NCI-H2029 (cell line): ENCODE data around the gene CBFB.
"Not testable (repeated sequence)": the region's sequence is repeated elsewhere in the genome, so short reads cannot be mapped to it uniquely, and the experiment has no call there.

Experiments
- DNase-seq: peaks from one replicate; lab custom pipeline; 2025; lab: John Stamatoyannopoulos, UW

Gene CBFB

DNA sequence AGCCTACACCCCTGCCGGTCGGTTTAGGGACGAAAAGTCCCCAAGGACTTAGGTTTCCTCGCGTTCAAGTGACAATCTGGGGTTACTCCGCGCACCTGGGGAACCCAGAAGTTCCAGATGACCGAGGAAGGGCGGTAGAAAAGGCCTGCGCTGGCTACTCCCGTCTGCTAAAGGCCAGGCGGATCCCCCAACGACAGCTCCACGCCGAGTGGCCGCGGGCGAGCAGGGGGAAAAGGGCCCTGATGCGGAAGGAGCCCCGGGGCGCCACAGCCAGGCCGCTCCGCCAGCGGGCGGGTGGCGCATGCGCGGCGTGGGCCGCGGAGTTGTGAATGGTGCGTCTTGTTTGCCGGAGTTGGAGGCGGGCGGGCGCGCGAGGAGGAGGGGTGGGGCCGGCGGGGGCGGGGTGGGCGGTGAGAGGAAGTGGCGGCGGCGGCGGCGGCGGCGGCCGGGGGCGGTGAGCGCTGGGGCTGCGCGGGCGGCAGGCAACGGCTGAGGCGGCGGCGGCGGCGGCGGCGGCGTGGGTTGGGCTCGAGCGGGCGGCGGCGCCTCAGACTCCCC, at the start of gene CBFB:
TSS of gene CBFB (plus strand) at position 454 of the 558 bp plus-strand sequence. CDS start 259 bp downstream, outside the sequence.
- peak; percentile 60 for DNase-seq

DNA sequence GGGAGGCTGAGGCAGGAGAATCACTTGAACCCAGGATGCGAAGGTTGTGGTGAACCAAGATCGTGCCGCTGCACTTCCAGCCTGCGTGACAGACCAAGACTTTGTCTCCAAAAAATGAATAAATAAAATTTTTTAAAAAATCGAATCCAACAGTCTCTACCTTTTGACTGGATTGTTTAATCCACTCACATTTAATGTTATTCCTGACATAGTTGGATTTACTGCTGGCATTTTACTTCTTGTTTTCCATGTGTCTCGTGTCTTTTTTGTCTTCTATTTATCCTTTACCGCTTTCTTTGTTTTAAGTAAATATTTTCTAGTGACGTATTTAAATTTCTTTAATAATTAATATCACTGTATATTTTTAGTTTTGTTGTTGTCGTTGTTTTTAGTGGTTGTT, 45.9 kb upstream of the CBFB start:
- DNase-seq, result no peak

DNA sequence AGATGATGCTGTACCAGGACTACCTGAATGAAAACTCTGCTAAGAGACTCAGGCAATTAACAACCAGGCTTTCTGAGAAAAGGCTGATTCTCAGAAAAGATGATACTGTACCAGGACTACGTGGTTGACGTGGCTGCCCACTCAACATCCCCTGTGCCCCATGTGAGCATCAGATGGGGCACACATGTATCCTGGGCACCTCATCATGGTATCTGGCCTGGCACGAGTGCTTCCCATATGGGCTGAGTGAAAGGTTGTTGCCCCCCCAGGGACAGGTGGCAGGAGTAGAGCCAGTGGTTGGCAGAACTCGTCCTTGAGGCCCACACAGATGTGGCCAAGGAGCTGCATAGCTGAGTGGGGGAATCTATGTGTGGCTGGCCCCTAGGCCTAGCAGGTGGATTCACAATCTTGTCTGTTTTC, 44.0 kb upstream of the CBFB start:
- no peak for DNase-seq

DNA sequence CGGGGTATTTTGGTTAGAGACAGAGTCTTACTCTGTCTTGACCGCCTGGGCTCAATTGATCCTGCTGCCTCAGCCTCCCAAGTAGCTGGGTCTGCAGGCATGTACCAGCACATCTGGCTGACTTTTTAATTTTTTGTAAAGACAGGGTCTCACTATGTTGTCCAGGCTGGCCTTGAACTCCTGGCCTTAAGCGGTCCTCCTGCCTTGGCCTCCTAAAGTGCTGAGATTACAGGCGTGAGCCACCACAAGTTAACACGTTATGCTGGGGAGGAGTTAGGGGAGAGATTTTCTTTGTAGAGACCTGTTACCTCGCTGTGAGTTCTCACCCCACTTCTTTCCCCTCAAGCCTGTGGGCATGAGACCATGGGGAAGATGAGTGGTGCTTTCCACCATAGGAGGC, 42.4 kb upstream of the CBFB start:
- DNase-seq, result no peak

DNA sequence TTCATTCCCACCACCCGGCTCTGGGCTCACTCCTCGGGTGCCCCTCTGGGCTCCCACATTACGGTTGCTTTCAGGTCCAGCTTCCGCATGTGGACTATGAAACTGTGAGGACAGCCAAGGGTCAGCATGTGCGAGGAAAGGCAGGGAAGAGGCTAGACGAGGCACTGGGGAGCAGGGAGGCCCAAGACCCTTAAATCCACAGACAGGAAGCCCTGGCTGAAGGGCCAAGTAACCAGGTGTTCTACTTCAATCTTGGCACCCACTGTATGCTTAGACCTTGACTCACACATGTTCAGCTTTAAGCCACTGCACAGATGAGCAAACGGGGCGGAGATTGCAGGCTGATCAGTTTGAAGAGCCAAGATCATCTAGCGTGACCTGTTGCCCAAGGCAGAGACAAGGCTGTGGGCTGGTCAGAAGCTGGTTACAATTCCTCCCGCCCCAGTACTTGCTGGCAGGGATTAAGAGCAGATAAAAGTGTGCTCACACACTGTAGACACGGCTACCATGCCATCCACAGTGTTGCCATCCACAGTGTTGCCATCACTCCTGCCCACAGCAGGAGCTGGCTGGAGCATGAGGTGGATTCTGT, 40.7 kb upstream of the CBFB start, which contains the start of gene CES4A:
TSS of gene CES4A (plus strand) at position 393 of the 592 bp plus-strand sequence. CDS start at position 577, 184 bp downstream.
- no peak for DNase-seq

DNA sequence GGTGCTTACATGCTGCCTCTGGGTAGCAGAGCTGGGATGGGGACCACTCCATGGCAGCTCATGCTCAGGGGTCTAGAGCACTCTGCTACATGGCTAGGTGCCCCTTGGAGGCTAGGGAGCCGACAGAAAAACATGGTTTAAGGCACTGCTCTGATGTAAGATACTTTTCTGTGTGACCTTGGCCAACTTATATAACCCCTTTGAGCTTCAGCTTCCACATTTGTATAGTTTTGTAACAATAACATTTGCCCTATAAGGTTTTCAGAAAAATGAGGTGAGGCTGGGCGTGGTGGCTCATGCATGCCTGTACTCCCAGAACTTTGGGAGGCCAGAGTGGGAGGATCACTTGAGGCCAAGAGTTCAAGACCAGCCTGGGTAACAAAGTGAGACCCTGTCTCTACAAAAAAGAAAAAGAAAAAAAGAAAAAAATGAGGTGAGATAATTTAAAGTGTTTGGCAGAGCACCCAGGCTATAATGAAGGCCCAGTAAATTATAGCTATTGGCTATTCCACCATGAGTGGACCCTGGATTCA, 37.3 kb upstream of the CBFB start:
- no peak for DNase-seq

DNA sequence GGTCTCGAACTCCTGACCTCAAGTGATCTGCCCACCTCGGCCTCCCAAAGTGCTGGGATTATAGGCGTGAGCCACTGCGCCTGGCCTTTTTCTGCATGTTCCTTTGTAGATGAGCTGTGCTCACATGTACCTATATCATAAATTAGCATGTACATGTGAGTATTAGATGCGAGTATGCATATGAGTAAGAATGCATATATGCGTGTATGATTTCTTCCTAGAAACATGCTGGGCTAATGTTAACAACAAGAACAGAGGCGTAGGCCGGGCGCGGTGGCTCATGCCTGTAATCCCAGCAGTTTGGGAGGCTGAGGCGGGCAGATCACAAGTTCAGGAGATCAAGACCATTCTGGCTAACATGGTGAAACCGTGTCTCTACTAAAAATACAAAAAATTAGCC, 35.4 kb upstream of the CBFB start:
- DNase-seq, result not testable (repeated sequence)

DNA sequence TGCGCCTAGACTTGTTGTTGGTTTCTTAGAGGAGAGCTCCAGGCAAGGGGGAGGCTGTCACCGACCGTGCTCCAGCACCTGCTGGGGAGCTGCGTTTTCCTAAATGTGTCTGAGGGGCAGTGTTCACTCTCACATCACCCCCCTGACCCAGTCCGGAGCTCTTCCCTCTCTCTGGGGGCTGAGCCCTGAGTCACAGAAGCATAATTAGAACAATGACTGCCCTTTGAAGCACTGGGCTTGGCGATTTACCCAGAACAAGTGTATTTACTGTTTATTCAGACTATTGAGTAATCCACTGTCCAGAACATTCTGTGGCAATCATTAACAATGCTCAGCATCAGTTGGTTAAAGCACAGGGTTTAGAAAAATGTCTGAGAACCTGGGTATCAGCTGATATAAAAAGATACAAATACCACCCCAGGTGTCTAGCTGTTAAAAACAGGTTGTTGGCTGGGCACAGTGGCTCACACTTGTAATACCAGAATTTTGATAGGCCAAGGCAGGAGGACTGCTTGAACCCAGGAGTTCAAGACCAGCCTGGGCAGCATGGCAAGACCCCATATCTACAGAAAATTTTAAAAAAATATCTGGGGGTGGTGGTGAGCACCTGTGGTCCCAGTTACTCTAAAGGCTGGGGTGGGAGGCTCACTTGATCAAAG, 32.5 kb upstream of the CBFB start:
- DNase-seq, result no peak

DNA sequence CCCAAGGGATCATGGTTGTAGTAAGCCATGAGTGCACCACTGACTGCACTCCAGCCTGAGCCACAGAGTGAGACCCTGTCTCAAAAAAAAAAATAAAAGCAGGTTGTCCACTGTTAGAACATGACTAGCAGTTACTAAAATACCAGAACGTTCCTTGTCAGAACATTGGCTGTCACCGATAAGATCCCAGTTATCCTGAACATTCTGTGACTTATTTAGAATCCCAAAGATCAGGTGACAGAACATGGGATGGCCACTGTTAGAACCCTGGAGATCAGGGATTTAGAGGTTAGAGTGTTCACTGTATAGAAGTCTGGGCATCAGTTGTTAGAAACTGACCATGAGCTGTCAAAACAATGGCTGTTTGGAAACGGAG, 32.0 kb upstream of the CBFB start:
- DNase-seq, result no peak

DNA sequence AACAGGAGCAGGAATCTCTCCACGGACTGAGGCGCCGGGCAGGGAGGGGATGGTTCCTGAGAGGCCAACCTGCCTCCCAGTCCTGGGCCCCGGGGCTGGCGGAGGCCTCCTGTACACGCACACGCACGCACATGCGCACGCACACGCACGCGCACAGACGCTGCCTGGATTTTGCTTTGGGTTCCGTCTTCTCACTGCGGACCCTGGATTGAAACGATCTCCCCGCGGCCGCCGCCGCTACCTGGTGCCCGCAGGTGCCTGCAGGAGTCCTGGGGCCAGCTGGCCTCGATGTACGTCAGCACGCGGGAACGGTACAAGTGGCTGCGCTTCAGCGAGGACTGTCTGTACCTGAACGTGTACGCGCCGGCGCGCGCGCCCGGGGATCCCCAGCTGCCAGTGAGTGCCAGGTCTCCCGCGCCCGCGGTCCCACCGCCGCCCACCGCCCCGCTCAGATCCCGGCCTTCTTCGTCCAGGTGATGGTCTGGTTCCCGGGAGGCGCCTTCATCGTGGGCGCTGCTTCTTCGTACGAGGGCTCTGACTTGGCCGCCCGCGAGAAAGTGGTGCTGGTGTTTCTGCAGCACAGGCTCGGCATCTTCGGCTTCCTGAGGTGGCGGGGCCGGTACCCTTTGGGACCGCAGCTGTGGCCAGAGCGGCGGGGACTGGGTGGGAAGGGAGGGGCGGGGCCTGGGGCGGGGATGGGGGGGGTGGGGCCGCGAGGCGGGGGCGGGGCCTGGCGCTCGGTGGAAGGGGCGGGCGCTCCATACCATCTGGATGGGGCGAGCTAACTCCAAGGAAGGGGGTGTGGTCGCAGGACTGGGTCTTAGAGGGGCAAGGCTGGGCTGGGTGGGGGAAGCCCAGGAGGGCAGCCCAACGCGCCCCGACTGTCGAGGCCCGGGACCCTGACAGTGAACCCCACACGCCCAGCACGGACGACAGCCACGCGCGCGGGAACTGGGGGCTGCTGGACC, 28.3 kb upstream of the CBFB start:
- DNase-seq, result peak; percentile 21

DNA sequence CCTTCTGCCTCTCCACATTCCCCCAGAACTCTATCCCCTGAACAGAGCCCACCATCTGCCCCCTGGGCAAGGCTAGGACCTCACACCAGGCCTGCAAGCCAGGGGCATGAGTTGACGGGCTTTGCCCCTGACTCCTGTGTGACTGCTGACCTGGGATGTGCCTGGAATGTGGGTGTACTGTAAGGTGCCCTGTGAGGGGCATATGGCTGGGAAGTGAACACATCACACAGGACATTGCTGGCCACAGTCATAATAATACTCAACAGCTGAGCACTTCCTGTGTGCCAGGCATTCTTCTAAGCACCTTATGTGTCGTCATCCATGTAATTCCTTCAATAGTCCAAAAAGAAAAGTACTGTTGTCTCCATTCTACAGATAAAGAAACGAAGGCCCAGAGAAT, 27.2 kb upstream of the CBFB start:
- DNase-seq, result no peak

DNA sequence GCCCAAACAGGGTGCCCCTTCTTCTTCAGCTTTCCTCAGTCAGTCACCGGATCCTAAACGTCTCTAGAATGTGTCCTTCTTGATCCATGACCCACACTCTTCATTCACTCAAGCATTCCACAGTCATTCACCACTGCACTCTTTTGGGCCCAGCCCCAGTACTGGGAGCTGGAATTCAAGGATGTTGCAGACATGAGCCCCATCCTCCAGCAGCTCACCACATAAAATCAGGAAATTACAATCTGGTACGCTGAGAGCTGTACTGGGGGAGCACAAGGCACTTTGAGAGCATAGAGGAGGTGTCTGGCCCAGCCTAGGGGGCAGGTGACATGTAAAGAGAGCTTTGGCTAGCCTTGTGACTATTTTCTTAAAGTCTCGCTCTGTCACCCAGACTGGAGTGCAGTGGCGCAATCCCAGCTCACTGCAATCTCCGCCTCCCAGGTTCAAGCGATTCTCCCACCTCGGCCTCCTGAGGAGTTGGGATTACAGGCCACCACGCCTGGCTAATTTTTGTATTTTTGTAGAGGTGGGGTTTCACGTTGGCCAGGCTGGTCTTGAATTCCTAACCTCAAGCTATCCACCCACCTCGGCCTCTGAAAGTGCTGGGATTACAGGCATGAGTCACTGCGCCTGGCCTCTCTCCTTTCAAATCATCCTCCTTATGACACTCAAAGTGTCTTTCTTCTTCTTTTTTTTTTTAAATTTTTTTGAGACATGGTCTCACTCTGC, 21.9 kb upstream of the CBFB start:
- no peak for DNase-seq

DNA sequence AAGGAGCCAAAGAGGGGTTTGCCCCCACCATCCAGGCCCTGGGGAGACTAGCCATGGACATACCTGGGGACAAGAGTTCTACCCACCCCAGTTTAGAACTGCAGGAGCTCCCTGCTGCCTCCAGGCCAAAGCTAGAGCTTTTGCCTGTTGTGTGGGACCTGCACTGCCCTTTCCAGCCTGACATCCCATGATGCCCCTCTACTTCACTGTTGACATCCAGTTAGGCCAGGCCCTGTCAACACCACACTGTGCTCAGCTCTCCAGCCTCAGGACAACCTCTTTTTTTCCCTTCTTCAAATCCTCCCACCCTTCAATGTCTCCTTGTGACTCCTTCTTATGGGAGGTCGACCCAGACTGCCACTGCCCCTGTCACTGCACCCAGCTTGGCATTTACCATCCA, 19.8 kb upstream of the CBFB start:
- DNase-seq, result no peak

DNA sequence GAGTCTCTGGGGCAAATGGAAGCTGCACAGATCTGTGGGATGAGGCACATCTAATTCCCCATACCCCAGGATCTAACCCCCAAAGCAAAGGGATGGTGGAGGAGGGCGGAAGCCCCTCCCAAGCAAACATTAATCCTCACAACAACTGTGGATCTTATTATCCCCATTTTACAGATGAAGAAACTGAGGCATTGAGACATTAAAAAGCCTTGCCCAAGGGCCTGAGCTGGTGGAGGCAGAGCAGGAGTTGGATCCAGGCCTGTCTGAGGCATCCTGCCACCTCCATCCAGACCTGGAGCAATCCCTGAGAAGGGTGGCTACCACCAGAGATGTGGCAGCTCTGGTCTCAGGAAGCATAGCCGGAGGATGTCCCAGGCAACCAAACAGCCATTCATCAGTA, 17.7 kb upstream of the CBFB start:
- DNase-seq, result no peak

DNA sequence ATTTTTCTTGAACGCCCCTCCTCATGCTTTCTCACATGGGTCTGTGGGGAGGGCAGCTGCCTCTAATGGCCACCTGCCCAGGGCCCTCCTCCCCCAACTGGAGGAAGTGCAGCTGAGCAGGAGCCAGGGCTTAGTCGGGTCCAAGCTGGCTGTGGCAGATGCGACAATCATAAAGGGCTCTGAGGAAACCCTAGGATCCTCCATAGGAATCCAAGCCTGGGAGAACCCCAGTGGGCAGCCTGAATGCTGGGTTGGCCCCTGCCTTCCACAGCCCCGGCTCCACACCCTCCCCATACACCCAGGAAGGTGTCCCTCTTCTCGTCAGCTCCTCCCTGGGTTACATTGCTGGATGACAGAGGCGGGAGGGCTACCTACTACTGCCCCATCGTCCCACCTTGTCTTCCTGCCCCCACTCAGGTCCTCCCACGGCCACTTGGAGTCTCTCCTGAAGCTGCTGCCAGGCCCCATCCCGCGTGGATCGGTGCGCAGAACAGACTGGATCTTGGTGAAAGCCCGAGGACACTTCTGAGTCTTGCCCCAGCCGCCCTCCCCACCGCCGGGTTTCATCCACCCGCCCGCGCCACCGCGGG, 15.6 kb upstream of the CBFB start:
- DNase-seq, result no peak

DNA sequence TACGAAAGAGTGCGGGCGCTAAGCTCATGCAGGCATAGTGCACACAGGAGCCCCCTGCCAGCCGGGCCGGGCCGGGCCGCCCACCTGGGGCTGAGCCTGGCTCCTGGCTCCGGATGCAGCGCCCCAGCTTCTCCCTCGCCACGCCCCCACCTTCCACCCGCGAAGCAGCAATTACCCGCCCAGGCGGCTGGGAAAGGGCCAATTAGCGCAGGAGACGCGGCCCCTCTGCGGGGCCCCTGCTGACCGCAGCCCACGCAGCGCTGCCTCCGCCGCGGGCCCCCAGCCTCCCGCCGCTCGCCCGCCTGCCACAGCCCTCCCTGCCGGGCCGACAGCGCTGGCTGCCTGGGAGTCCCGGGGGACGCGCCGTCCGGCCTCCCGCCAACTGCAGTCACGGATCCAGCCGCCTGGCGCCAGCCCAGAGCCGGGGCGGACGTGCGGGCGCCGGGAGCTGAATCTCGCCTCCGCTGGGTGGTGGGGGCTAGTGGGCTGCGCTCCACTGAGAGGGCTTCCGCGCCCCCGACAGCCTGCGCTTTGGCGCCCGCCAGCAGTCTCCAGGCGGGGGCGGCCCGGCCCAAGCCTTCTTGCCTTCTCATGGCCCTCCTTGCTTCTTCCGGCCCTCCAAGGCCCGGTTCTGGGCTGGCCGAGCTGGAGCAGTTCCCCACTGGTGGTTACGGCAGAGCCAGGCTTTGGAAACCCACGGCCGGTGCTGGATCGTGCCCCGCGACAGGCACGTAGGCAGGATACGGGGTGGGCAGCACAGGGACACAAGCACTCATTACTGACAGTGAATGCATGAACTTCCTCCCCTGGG, 14.9 kb upstream of the CBFB start:
- DNase-seq, result peak; percentile 9

DNA sequence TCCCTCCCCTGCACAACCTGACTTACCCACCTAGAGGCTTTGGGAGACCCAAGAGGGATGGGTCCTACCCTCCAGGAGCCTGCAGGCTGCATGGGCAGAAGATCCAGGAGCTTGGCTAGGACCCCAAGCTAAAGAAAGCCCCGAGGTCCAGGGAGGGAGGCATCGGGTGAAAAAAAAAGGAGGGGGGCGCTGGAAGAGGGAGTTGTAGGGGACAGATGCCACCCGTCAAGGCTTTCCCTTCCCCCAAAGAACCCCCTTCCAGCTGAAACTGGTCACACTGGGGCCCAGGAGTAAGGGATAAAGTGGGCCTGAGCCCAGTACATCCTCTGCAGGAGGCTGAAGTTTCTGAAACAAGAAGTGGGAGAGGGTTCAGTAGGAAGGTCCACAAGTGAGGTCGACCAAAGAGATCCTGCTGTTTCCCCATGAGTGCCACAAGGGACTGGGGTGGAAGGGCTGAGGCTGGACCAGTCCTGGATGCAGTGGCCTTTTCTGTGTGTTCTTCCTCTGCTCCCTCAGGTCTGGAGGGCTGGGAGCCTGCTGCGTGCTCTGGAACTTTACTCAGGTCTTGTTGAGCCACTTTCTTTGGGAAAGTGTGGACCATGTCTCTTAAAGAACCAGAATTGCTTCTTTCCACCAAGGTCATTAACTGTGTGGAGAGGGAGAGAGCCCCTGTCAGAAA, 14.2 kb upstream of the CBFB start:
- no peak for DNase-seq

DNA sequence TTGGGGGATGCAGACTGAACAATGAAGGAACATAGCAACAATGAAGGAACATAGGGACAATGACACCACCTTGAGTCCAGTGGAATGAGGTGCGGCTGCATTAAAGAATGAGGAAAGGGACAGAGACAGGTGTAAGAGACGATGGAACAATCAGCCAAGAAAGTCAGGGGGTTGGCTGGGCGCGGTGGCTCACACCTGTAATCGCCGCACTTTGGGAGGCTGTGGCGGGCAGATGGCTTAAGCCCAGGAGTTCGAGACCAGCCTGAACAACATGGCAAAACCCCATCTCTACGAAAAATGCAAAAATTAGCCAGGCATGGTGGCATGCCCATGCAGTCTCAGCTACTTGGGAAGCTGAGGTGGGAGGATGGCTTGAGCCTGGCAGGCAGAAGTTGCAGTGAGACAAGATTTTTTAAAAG, 13.6 kb upstream of the CBFB start:
- DNase-seq, result no peak

DNA sequence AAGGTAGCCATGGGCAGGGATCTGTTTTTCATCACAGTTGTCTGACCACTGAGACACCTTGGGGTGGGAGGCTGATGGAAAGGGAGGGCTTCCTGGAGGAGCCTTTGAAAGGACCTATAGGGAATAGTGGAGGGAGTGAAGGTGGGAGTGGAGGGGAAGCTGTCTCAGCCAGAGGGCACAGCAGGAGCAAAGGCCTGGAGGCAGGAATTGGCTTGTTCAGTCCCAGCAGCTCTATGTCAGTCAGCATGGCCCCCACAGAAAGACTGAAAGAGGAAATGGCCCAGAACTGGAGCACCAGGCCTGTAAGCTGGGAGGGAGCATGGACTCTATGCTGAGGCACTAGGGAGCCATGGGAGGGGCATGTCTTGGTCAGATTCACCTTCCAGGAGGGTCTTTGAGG, 12.8 kb upstream of the CBFB start:
- no peak for DNase-seq
